ELR (cell line): ENCODE results near the gene WDR81.

Experiments
- DNase-seq: peaks from one replicate; pipeline ENCODE4 v3.0.0-alpha.2; 2015; ENCODE audit warnings: low read depth

WDR81 gene

GRCh38 chr17:1713160-1713877, 11.2 kb upstream of the WDR81 start:
- no peak for DNase-seq

GRCh38 chr17:1713878-1714426, 10.6 kb upstream of the WDR81 start:
- DNase-seq: peak; percentile 71

- DNase-seq: peak; percentile 99
Measured at GRCh38 chr17:1714427-1714979, 10.0 kb upstream of the WDR81 start.

GRCh38 chr17:1714980-1715802, 9.3 kb upstream of the WDR81 start:
- peak; percentile 97 for DNase-seq

DNA sequence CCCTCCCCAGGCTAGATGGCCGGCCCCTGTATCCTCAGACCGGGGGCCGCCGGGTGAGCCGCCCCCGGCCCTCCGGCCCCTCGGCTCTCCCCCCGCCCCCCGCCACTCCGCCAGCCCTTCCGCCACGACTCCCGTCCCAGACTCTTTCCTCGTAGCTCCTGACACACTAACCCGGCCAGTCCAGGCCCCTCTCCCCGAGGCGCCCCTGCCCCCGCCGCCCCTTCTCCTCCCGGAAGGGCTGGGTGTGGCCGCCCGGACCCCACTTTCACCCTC, 8.8 kb upstream of the WDR81 start:
- DNase-seq: no peak

DNA sequence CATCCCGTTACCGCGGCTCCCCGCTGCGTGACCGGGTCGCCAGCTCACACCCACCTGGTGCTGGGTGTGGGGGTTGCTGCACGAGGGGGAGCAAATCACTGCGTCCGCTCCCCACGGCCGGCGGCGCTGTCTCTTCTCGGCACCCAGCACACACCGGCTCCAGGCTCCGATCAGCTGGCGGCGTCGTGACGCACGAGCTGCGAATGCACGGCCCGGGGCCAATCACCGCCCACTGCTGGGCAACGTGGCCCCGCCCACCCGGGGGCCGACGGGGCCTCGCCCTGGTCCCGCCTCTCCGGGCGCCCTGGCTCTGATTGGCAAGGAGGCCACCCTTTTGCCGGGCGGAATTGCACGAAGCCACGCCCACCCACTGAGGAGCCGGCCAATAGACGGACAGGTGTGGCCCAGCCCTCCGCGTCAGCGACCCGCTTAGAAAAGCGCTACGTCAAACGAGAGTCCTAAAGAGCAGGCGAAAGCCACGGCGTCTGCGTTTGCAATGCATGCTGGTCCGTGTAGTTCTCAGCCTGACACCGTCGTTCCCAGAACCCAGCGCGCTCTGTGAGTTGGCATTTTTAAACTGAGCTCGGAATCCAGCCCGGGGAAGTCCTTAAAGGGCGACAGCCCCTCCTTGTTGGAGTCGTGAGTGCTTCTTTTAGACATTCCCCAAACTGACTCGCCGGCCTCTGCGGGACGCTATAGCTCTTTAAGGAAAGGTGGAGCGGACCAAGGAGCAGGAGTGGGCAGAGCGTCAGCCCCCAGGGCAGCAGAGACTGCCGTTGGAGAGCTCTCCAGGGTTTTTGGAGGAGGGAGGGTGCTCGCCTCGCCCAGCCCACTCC, 8.2 kb upstream of the WDR81 start:
- peak; percentile 100 for DNase-seq

DNA sequence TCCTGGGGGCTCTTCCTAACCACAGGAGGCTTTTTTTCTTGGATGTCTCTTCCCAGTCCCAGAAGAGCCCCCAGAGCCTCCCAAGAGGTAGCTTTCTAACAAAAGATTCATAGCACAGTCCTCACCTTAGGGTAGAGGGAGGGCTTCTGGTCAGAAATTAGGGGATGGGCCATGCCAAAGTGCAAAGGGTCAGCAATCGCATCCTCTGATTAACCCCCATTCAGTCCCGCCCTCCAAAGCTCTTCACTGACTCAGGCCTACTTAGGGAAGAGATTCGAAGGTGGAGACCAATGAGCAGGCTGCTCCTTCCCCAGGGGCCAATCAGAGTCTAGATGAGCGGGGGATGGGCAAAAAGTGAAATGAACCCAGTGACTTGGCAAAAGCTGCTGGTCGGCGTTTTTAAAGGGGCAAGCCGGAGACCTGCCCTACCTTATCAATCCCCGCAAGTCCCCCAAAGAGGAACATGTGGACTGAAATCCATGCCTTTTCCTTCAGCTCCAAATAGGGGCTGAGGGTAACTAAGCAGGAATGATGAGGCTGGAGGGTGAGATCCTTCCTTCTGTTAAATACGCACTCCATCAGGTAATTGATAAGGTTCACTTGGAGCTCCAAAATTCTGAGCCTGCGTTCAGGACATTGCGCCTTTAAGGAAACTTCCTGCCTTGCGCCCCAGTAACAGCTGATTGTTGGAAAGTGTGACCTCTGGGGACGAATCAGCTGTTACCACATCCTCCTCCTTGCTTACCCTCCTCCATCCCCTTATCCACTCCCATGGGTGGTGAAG, 7.4 kb upstream of the WDR81 start:
- DNase-seq: peak; percentile 100

DNA sequence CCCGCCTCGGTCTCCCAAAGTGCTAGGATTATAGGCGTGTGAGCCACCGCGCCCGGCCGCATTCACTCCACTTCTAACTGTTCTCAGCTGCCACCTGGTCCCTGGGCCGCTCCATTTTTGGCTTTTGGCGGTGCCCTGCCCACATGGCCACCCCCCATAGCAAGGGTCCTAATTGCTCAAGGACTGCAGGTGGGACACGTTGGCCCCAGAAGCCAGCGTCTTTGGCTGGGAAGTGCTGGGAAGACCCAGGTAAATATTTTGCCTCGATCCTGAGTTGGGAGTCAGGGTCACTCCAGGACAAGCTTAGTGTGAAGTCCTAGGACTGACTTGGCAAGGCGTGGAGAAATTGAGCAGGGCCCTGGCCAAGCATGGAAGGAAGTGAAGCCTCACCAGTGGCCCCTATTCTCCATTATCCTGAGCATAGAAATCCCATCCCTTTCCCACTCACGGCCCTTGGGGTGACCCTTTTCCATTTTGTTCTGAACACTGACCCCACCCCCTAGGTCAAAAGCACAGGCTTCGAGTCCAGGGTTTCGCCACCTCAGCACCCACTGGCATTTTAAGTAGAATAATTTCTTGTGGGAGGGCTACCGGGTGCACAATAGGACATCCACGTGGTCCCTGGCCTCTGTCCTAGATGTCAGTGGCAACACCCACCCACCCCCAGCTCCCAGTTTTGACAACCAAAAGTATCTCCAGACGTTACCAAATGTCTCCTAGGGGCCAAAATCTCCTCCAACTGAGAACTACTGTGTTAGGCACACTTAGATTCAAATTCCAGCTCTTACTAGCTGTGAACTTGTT, 5.9 kb upstream of the WDR81 start:
- no peak for DNase-seq

DNA sequence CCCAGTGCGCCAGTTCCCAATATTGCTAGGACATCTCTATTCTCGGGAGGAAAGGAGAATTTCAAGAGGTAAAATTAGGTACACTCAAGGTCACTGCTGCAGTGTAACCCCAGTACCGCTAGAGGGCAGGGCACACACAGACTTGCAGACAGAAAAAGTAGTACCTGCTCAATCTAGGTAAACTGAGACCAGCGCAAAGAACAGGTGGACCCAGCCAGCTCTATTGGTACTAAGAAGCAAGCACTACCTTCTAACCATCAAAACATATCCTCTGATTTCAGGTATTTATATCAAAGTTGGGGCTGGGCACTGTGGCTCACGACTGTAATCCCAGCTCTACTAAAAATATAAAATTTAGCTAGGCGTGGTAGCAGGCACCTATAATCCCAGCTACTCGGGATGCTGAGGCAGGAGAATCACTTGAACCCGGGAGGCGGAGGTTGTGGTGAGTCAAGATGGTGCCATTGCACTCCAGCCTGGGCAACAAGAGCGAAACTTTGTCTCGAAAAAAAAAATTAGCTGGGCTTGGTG, 3.6 kb upstream of the WDR81 start:
- DNase-seq: peak; percentile 67

DNA sequence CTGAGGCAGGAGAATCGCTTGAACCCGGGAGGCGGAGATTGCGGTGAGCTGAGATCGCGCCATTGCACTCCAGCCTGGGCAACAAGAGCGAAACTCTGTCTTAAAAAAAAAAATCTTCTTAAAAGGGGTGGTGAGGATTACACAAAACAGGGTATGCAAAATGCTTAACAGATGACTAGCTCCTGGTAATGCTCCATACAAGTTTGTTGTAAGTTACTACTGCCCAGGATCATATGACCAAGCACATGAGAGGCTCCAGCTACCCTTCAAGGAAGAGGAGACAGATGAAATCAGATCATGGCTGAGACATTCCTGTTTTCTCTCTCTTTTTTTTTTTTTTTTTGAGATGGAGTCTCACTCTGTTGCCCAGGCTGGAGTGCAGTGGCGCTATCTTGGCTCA, 2.5 kb upstream of the WDR81 start:
- peak; percentile 60 for DNase-seq

GRCh38 chr17:1724869-1725641, 551 bp downstream of the WDR81 start:
- DNase-seq: no peak

DNA sequence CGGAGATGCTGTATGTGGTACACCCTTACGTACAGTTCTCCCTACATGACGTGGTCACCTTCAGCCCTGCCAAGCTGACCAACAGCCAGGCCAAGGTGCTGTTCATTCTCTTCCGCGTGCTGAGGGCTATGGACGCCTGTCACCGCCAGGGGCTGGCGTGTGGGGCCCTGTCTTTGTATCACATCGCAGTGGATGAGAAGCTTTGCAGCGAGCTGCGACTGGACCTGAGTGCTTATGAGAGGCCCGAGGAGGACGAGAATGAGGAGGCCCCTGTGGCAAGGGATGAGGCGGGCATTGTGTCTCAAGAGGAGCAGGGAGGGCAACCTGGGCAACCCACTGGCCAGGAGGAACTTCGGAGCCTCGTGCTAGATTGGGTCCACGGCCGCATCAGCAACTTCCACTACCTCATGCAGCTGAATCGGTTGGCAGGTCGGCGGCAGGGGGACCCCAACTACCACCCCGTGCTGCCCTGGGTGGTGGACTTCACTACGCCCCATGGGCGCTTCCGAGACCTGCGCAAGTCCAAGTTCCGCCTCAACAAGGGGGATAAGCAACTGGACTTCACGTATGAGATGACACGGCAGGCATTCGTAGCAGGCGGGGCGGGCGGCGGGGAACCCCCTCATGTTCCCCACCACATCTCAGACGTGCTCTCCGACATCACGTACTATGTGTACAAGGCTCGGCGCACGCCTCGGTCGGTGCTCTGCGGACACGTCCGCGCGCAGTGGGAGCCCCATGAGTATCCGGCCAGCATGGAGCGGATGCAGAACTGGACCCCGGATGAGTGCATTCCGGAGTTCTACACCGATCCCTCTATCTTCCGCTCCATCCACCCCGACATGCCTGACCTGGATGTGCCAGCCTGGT, 1.4 kb downstream of the WDR81 start:
- no peak for DNase-seq

GRCh38 chr17:1726626-1727257, 2.2 kb downstream of the WDR81 start:
- no peak for DNase-seq

- DNase-seq: no peak
Measured at GRCh38 chr17:1727258-1727789, 2.8 kb downstream of the WDR81 start.

DNA sequence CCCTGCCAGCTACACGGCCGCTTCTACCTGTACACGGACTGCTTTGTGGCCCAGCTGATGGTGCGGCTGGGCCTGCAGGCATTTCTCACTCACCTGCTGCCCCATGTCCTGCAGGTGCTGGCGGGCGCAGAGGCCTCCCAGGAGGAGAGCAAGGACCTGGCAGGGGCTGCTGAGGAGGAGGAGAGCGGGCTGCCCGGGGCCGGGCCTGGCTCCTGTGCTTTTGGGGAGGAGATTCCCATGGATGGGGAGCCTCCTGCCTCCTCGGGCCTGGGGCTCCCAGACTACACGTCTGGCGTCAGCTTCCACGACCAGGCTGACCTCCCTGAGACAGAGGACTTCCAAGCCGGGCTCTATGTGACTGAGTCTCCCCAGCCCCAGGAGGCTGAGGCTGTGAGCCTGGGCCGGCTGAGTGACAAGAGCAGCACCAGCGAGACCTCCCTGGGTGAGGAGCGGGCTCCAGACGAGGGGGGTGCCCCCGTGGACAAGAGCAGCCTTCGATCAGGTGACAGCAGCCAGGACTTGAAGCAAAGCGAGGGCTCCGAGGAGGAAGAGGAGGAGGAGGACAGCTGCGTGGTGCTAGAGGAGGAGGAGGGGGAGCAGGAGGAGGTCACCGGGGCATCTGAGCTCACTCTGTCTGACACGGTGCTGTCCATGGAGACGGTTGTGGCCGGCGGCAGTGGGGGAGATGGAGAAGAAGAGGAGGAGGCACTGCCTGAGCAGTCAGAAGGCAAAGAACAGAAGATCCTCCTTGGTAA, 3.5 kb downstream of the WDR81 start:
- no peak for DNase-seq

GRCh38 chr17:1729966-1730325, 5.4 kb downstream of the WDR81 start:
- DNase-seq: no peak
